Osteoblast (primary cell): ENCODE data around the gene TMC1. TPM values are rescaled to one million over a fixed set of nuclear protein-coding genes. Genes with fewer than 3 reads are reported as not detected.

Experiments
- DNase-seq: peaks from one replicate; pipeline ENCODE4 v3.0.0; 2011; ENCODE audit warnings: low spot score, mixed read lengths; ENCODE audit not compliant: insufficient read length; ENCODE audit errors: missing footprints
- H2AFZ ChIP-seq: 2 replicates; pipeline ENCODE4 v1.6.0; 2011; ENCODE audit warnings: mild to moderate bottlenecking, low read length
- H3K27ac ChIP-seq: 2 replicates; pipeline ENCODE4 v1.5.1; 2011; ENCODE audit warnings: mild to moderate bottlenecking, low read depth, low read length, moderate library complexity
- H3K27me3 ChIP-seq: 2 replicates; pipeline ENCODE4 v1.6.0; 2012; ENCODE audit warnings: mild to moderate bottlenecking, control low read depth, inconsistent platforms, low read length, moderate library complexity; ENCODE audit not compliant: insufficient read depth
- H3K36me3 ChIP-seq: 2 replicates; pipeline ENCODE4 v1.5.1; 2011; ENCODE audit warnings: mild to moderate bottlenecking, low read length, control low read depth, moderate library complexity; ENCODE audit not compliant: insufficient read depth
- H3K4me1 ChIP-seq: 2 replicates; pipeline ENCODE4 v1.5.1; 2011; ENCODE audit warnings: mild to moderate bottlenecking, low read length, control low read depth, moderate library complexity; ENCODE audit not compliant: insufficient read depth
- H3K4me2 ChIP-seq: 2 replicates; pipeline ENCODE4 v1.6.0; 2011; ENCODE audit warnings: mild to moderate bottlenecking, low read length; ENCODE audit not compliant: insufficient read depth
- H3K4me3 ChIP-seq: fragments of 200-600 bp; sonication (generic); 3 replicates; pipeline ENCODE4 v1.5.1; 2012; ENCODE audit warnings: mild to moderate bottlenecking, low read length, inconsistent platforms; ENCODE audit not compliant: insufficient read depth
- H3K79me2 ChIP-seq: 2 replicates; pipeline ENCODE4 v1.6.0; 2012; ENCODE audit warnings: mild to moderate bottlenecking, low read length, control low read depth, inconsistent platforms; ENCODE audit not compliant: insufficient read depth
- H3K9me3 ChIP-seq: 2 replicates; pipeline ENCODE4 v1.5.1; 2011; ENCODE audit warnings: low read depth, low read length, control low read depth
- H4K20me1 ChIP-seq: 2 replicates; pipeline ENCODE4 v1.6.0; 2012; ENCODE audit warnings: mild to moderate bottlenecking, low read length, control low read depth; ENCODE audit not compliant: insufficient read depth
- CTCF ChIP-seq: IDR thresholded peaks from 2 replicates; pipeline ENCODE4 v1.5.1; 2011; ENCODE audit warnings: mild to moderate bottlenecking, low read depth, low read length, moderate library complexity; ENCODE audit errors: extremely low read depth
- total RNA-seq: library from RNA; depleted of rRNA; stranded (reverse); fragments of >200 nt; gene quantifications from 2 replicates; pipeline ENCODE4 v1.2.3, GENCODE V29; 2012

The TMC1 gene
- total RNA-seq, 1 donor, result under 0.01 TPM

DNA sequence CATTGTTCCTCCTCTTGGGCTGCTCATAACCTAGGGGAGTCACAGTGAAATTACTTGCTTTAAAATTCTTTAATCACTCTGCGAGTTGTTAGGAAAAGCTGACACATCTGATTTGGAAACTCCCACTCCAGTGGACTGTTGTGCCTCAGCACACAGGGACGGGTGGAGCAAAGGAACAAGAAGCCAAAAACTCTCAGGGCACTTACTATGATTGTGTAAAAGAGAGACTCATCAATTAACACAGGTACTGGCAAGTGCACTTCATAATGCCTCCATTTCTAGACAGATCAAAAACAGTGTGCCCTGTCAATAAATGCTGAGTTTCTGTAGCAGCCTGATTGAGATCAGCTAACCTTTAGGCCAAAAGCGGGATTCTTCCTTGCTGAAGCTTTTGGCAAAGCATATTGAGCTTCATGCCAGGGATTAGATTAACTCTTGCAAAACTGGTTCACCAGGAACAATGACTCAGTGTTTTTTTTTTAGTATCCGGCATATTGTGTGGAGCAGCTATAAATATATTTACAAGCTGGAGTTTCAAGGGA is 55.9 kb downstream of the TMC1 start:
- Histone ChIP-seq H3K9me3 (no peaks in the 10 kb centered on the region), H3K27ac (peak overlapping the region; percentile 12), H4K20me1 (no peaks in the 10 kb centered on the region), H3K36me3 (no peaks in the 10 kb centered on the region), H2AFZ (peak overlapping the region; percentile 3), H3K4me1 (peaks cover 52% of the 10 kb centered on the region), H3K27me3 (no peaks in the 10 kb centered on the region), H3K4me3 (no peak overlapping the region), H3K4me2 (peak overlapping the region; percentile 49), H3K79me2 (no peaks in the 10 kb centered on the region)
- peak; percentile 62 for DNase-seq
- TF ChIP-seq CTCF, result no peak

DNA sequence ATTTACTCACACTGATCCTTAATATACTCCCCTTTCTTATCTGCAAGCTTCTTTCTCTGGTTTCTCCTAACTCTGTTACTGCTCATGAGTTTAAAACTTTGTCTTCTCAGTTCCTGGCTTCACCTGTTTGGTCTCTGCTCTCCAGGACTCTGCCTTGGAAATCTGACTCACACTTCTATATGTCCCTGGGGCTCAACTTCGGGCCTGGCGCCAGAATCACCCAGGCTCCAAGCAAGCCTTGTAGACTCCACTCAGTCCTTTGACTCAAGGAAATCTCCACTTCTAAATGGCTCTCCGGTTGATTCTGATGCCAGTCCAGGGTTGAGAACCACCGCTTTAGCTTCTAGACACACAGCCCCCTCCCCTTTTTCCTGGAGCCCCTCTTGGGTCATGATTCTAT is 57.8 kb downstream of the TMC1 start:
- Histone ChIP-seq H2AFZ (no peak overlapping the region), H3K9me3 (no peaks in the 10 kb centered on the region), H3K79me2 (no peaks in the 10 kb centered on the region), H3K27ac (peak overlapping the region; percentile 3), H3K27me3 (no peaks in the 10 kb centered on the region), H3K4me2 (peak overlapping the region; percentile 39), H4K20me1 (no peaks in the 10 kb centered on the region), H3K4me1 (peaks cover 54% of the 10 kb centered on the region), H3K4me3 (no peak overlapping the region), H3K36me3 (no peaks in the 10 kb centered on the region)
- no peak for TF ChIP-seq CTCF
- DNase-seq, result peak; percentile 83

DNA sequence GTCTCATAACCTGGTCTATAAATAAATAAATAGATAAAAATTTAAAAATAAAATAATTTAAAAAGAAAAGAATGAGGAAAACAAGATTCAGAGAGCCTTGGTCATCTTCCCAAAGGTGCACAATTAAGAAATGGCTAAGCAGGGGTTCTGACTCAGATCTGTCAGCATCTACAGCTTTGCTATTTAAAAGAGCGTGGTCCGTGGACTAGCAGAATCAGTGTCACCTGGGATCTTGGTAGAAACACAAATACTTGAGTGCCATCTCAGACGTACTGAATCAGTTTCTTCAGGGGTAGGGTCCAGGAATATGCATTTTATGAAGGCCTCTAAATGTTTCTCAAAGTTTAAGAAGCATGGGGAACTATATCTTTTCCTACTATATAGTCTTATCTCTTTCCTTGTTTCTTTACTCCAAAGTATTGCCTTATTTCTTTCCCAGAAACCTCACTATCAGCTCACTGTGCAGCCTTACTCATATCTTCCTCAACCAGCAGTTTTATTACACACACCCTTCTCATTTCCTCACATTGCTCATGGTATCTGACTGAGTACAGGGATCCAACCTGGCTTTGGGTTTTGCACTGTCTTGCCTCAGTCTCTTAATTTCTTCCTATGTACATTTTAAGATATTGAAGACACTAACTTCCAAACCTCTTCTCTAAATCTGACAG is 58.6 kb downstream of the TMC1 start:
- no peaks in the 10 kb centered on the region for H3K36me3 ChIP-seq
- peak overlapping the region; percentile 45 for H3K27ac ChIP-seq
- H3K4me1 ChIP-seq, result peaks cover 54% of the 10 kb centered on the region
- no peak overlapping the region for H3K4me3 ChIP-seq
- TF ChIP-seq CTCF, result no peak
- no peaks in the 10 kb centered on the region for H3K79me2 ChIP-seq
- H2AFZ ChIP-seq, result no peak overlapping the region
- H3K9me3 ChIP-seq, result no peaks in the 10 kb centered on the region
- no peaks in the 10 kb centered on the region for H4K20me1 ChIP-seq
- no peaks in the 10 kb centered on the region for H3K27me3 ChIP-seq
- DNase-seq, result no peak
- no peak overlapping the region for H3K4me2 ChIP-seq

GRCh38 chr9:72581694-72582093 is 60.3 kb downstream of the TMC1 start:
- H3K9me3 ChIP-seq, result no peaks in the 10 kb centered on the region
- H3K4me2 ChIP-seq, result peak overlapping the region; percentile 46
- H3K36me3 ChIP-seq, result no peaks in the 10 kb centered on the region
- H2AFZ ChIP-seq, result no peak overlapping the region
- H3K79me2 ChIP-seq, result no peaks in the 10 kb centered on the region
- H3K4me1 ChIP-seq, result peaks cover 58% of the 10 kb centered on the region
- H4K20me1 ChIP-seq, result no peaks in the 10 kb centered on the region
- no peak overlapping the region for H3K4me3 ChIP-seq
- H3K27ac ChIP-seq, result peak overlapping the region; percentile 73
- H3K27me3 ChIP-seq, result no peaks in the 10 kb centered on the region
- peak; percentile 3 for DNase-seq
- no peak for TF ChIP-seq CTCF
